Pancreas (tissue), 10 donors: ENCODE results near the gene FMN2. TPM values are rescaled to one million over a fixed set of nuclear protein-coding genes. Genes with fewer than 3 reads are reported as not detected.
A peak's percentile ranks its signal among the peaks of the same experiment; 100 is the strongest.

Experiments
- ATAC-seq, 4 donors: fragments of 200-7000 bp; cut with Tn5 transposase; one replicate each; pipeline versions ENCODE4 v1.8.0 to v1.9.1; 2020; ENCODE audit warnings: mild to moderate bottlenecking in 4 of 4, moderate library complexity in 4 of 4
- DNase-seq, 6 donors: peaks; one replicate each; pipeline ENCODE4 v3.0.0-alpha.2; 2020
- FAIRE-seq: peaks from 2 replicates; lab custom pipeline; 2012; peaks lifted over from hg19 to GRCh38; lab: Jason Lieb, UNC
- H3K27ac ChIP-seq, 4 donors: fragments of 200-600 bp; sonication (generic); 1 replicate in 3 of 4; 2 replicates in 1 of 4; pipeline versions ENCODE4 v1.5.0 to v1.8.0; 2020
- H3K27me3 ChIP-seq, 4 donors: fragments of 200-600 bp; one replicate each; pipeline ENCODE4 v1.8.0; 2021
- H3K36me3 ChIP-seq, 3 donors: fragments of 200-600 bp; sonication (generic) in 1 of 3; one replicate each; pipeline versions ENCODE4 v1.5.0 to v1.8.0; 2020 to 2021
- H3K4me1 ChIP-seq, 3 donors: fragments of 200-600 bp; one replicate each; pipeline ENCODE4 v1.8.0; 2021
- H3K4me3 ChIP-seq, 4 donors: fragments of 200-600 bp; sonication (generic) in 2 of 4; one replicate each; pipeline versions ENCODE4 v1.5.0 to v1.8.0; 2020 to 2021
- H3K9me3 ChIP-seq, 4 donors: fragments of 200-600 bp; one replicate each; pipeline ENCODE4 v1.8.0; 2021
- WGBS, 2 donors: extraction: QIAGEN DNeasy Blood & Tissue Kit; methylation state at CpG; one replicate each; pipeline ENCODE4 v1.1.7; 2013; 5-methylcytosine and 5-hydroxymethylcytosine counted together
- intact Hi-C, 3 donors: fragments of 100-400 bp; cut with DNase I; formaldehyde crosslinking; loops; one replicate each; pipeline versions ENCODE4 v1.11.1 to v1.14.2; 2022
- polyA plus RNA-seq, 2 donors: library from polyadenylated mRNA; stranded (reverse); fragments of 200-250 nt; gene quantifications; one replicate each; pipeline ENCODE4 v1.2.3, GENCODE V29; 2013
- total RNA-seq, 6 donors: library from RNA; stranded (reverse); fragmentation: NEBNext Ultra II Directional in 4 of 6; extraction: Animal tissue kit (Norgen Biotek cat#: 25700) in 4 of 6; gene quantifications; one replicate each; pipeline versions ENCODE4 v1.2.1 to v1.2.4, GENCODE V29; 2021 to 2023
- TF ChIP-seq, protein P1 (sequence below), 4 donors: fragments of 200-600 bp; sonication (generic) in 3 of 4; IDR thresholded peaks; one replicate each; pipeline versions ENCODE4 v1.5.0 to v1.8.0; 2021; ENCODE audit warnings: antibody characterized with exemption in 4 of 4
- donor health status: healthy with polysubstance abuse.
- donor health status: DM: no; HTN: no; CAD: no; lungs with moderate emphysema.
- donor health status: DM: no; HTN: no; CAD: no.
- donor health status: control.
- donor health status: control.
- donor health status: Bipolar disorder and iron deficiency.
- donor health status: DM: yes; HTN: yes; CAD: no.
- donor health status: DM: no; HTN: no; CAD: no.
- donor health status: DM: no; HTN: no; CAD: no.
- donor health status: DM: yes; HTN: yes; CAD: no.

The FMN2 gene
- total and polyA plus RNA-seq, 8 donors, result 0.56 to 8.2 (median 2.0) TPM

DNA sequence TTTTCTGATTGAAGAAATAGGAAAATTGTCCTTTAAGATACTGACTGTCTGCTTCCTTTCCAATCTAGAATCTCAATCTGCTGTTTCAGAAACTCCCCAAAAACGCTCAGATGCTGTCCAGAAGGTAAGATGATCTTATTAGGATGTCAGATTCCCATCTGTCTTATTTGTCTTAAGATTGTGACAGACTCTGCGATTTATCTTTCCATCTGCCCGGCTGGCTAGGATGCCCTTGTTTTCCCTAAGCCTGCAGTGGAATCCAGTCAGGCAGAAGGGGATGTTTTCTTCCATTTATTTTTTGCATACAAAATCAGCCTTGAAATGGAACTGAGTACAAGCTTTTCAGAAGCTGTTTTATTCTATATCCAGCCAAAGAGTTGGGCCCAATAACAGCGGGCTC, 96.5 kb downstream of the FMN2 start:
- WGBS, 2 donors, result 52% methylated on average over 4 of the region's 4 CpGs
- peaks cover 0 to 28% (median 0%) of the 10 kb centered on the region in 4 donors for H3K27me3 ChIP-seq
- TF ChIP-seq, protein P1, sequence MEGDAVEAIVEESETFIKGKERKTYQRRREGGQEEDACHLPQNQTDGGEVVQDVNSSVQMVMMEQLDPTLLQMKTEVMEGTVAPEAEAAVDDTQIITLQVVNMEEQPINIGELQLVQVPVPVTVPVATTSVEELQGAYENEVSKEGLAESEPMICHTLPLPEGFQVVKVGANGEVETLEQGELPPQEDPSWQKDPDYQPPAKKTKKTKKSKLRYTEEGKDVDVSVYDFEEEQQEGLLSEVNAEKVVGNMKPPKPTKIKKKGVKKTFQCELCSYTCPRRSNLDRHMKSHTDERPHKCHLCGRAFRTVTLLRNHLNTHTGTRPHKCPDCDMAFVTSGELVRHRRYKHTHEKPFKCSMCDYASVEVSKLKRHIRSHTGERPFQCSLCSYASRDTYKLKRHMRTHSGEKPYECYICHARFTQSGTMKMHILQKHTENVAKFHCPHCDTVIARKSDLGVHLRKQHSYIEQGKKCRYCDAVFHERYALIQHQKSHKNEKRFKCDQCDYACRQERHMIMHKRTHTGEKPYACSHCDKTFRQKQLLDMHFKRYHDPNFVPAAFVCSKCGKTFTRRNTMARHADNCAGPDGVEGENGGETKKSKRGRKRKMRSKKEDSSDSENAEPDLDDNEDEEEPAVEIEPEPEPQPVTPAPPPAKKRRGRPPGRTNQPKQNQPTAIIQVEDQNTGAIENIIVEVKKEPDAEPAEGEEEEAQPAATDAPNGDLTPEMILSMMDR (IDR thresholded peaks at IDR 0.05), result no peak
- no peak for ATAC-seq
- H3K4me3 ChIP-seq, result no peak overlapping the region
- H3K4me1 ChIP-seq, result no peaks in the 10 kb centered on the region
- no peaks in the 10 kb centered on the region for H3K36me3 ChIP-seq
- no peak overlapping the region for H3K27ac ChIP-seq
- intact Hi-C loops, result no loop called here
- FAIRE-seq, result no peak
- no peaks in the 10 kb centered on the region for H3K9me3 ChIP-seq
- no peak for DNase-seq

GRCh38 chr1:240189386-240189989, 97.8 kb downstream of the FMN2 start:
- FAIRE-seq (peak; percentile 45), DNase-seq (peak in 1 of 6 donors; percentile 30), ATAC-seq (peak in 3 of 4 donors; percentile 63 to 69 (median 68))
- peaks cover 0 to 28% (median 0%) of the 10 kb centered on the region in 4 donors for H3K27me3 ChIP-seq
- intact Hi-C loops, result no loop called here
- no peak overlapping the region for H3K27ac ChIP-seq
- TF ChIP-seq, protein P1 (IDR thresholded peaks at IDR 0.05), result peak; percentile 64 to 74 (median 70)
- H3K4me1 ChIP-seq, result no peaks in the 10 kb centered on the region
- WGBS, 2 donors, result 16 to 25% methylated on average over 6 of the region's 6 CpGs
- no peaks in the 10 kb centered on the region for H3K36me3 ChIP-seq
- no peaks in the 10 kb centered on the region for H3K9me3 ChIP-seq
- H3K4me3 ChIP-seq, result no peak overlapping the region

DNA sequence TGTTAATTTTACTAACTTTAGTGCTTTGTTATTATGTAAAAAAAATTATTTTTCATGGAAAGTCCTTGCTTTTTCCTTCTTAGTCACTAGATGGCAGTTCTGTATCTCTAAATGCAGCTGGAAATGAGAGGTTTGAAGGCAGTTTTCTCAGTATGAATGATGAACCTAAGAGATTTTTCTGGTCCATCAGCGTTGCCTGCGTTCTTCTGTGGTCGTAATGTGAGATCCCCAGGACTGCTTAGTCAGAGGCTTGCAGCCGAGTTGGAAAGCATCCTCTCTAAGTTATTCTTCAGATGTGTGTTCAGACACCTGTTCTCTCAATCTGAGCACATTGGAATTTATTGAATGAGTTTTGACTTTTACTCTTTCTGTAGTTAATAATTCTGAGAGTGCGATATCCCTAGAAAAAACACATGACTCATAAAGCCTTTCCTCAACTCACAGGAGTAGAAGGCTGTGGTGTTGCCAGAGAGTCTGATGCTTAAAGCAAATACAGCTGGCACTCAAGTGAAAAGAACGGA, 99.3 kb downstream of the FMN2 start:
- FAIRE-seq, result peak; percentile 39
- no peak overlapping the region for H3K27ac ChIP-seq
- no peak for DNase-seq
- ATAC-seq, result peak in 3 of 4 donors; percentile 52 to 72 (median 58)
- H3K36me3 ChIP-seq, result no peaks in the 10 kb centered on the region
- 4 to 5% methylated on average over 6 of the region's 6 CpGs for WGBS, 2 donors
- H3K4me3 ChIP-seq, result no peak overlapping the region
- intact Hi-C loops, result no loop called here
- H3K9me3 ChIP-seq, result no peaks in the 10 kb centered on the region
- H3K27me3 ChIP-seq, result peaks cover 0 to 28% (median 0%) of the 10 kb centered on the region in 4 donors
- H3K4me1 ChIP-seq, result no peaks in the 10 kb centered on the region
- TF ChIP-seq, protein P1 (IDR thresholded peaks at IDR 0.05), result no peak

DNA sequence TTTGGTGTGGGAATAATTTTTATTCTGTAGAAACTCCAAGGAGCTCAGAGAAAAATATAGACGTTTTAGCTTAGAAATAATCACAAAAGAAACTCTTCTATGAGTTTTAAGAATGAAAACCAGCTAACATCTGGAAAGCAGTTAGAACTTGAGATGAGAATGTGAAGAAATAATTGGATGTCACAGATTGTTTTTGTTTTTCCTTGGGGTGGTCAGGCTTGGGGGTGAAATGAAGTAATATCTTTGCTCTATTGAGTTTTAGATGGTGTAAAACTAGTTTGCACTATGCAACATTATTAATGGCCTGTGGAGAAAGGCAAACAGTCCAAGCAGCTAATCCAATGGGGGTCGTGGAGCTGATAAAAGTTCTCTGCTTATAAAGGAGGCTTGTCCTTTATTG, 101.2 kb downstream of the FMN2 start:
- Histone ChIP-seq H3K36me3 (no peaks in the 10 kb centered on the region), H3K4me1 (no peaks in the 10 kb centered on the region), H3K4me3 (no peak overlapping the region), H3K27ac (no peak overlapping the region), H3K9me3 (no peaks in the 10 kb centered on the region), H3K27me3 (peaks cover 0 to 20% (median 0%) of the 10 kb centered on the region in 4 donors)
- intact Hi-C loops, result no loop called here
- WGBS, 2 donors, result 22 to 25% methylated on average over 2 of the region's 2 CpGs
- TF ChIP-seq, protein P1 (IDR thresholded peaks at IDR 0.05), result no peak
- DNase-seq (no peak), ATAC-seq (no peak), FAIRE-seq (no peak)

GRCh38 chr1:240193679-240194078, 102.0 kb downstream of the FMN2 start:
- Histone ChIP-seq H3K4me1 (no peaks in the 10 kb centered on the region), H3K4me3 (no peak overlapping the region), H3K9me3 (no peaks in the 10 kb centered on the region), H3K27me3 (peaks cover 0 to 20% (median 0%) of the 10 kb centered on the region in 4 donors), H3K27ac (no peak overlapping the region), H3K36me3 (no peaks in the 10 kb centered on the region)
- 39 to 51% methylated on average over 3 of the region's 3 CpGs for WGBS, 2 donors
- TF ChIP-seq, protein P1 (IDR thresholded peaks at IDR 0.05), result no peak
- no peak for ATAC-seq
- intact Hi-C loops, result no loop called here
- FAIRE-seq, result no peak
- no peak for DNase-seq
